Gastroesophageal sphincter (tissue), 3 donors: Measurements from ENCODE around the gene DLX4.

ENCODE experiments used
- EP300 ChIP-seq: sonication (generic); formaldehyde crosslinking; IDR thresholded peaks from one replicate; pipeline ENCODE4 v1.6.1; 2017; ENCODE audit warnings: antibody characterized with exemption, mild to moderate bottlenecking
- POLR2A ChIP-seq, 2 donors: fragments of 450-650 bp; IDR thresholded peaks; one replicate each; pipeline ENCODE4 v1.6.1; 2017; ENCODE audit warnings: antibody characterized with exemption in 2 of 2, mild to moderate bottlenecking in 2 of 2, moderate library complexity in 1 of 2
- TF ChIP-seq, protein P1 (sequence below), 4 experiments: fragments of 200-600 bp in 2 of 4; fragments of 450-650 bp in 2 of 4; sonication (generic) in 1 of 4; IDR thresholded peaks; one replicate each; pipeline ENCODE4 v1.5.1; 2017 to 2019; ENCODE audit warnings: antibody characterized with exemption in 4 of 4, mild to moderate bottlenecking in 2 of 4, moderate library complexity in 2 of 4

DNA sequence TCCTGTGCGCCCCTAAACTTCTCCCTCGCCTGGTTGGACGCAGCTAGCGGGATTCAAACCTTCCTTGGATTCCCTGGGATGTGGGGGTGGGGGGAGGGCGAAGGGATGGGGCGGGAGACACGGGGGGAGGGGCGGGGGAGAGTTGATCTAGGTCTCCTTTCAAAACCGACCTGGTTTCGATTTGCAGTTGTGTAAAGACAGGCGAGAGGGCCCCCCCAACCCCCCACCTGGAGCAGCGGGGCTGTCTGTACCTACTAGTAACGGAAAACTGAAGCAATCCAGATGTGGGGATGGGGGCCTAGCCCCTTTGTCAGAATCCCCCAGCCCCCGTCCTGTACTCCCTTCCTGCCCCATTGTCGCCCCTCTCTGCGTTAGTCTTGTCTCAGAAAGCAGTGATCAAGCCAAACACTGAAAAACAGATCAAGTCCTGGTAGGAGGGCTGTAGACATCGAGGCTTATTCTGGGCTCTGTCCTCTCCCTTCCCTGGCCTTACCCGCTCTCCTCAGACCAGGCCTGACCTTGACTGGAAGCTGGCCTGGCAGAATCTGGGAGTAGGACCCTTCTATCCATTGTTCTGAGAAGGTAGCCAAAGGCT, 902 bp downstream of the DLX4 start:
- TF ChIP-seq, protein P1, sequence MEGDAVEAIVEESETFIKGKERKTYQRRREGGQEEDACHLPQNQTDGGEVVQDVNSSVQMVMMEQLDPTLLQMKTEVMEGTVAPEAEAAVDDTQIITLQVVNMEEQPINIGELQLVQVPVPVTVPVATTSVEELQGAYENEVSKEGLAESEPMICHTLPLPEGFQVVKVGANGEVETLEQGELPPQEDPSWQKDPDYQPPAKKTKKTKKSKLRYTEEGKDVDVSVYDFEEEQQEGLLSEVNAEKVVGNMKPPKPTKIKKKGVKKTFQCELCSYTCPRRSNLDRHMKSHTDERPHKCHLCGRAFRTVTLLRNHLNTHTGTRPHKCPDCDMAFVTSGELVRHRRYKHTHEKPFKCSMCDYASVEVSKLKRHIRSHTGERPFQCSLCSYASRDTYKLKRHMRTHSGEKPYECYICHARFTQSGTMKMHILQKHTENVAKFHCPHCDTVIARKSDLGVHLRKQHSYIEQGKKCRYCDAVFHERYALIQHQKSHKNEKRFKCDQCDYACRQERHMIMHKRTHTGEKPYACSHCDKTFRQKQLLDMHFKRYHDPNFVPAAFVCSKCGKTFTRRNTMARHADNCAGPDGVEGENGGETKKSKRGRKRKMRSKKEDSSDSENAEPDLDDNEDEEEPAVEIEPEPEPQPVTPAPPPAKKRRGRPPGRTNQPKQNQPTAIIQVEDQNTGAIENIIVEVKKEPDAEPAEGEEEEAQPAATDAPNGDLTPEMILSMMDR (IDR thresholded peaks at IDR 0.05), result no peak
- TF ChIP-seq EP300 (no peak), POLR2A (IDR thresholded peaks at IDR 0.05) (no peak)
